H1 (cell line): ENCODE measurements around the gene ENSA. TPM values are rescaled to one million over a fixed set of nuclear protein-coding genes. Genes with fewer than 3 reads are reported as not detected.

ENCODE experiments used
- CTCF ChIA-PET: fragments of 300-600 bp; sonication (Branson Sonifier 250); formaldehyde crosslinking; loops from one replicate; lab custom pipeline; 2021; ENCODE audit not compliant: partially characterized antibody; lab: Charles Lee
- POLR2A ChIA-PET: fragments of 300-600 bp; sonication (Branson Sonifier 250); formaldehyde crosslinking; loops from one replicate; lab custom pipeline; 2021; ENCODE audit warnings: inconsistent platforms; ENCODE audit not compliant: partially characterized antibody; lab: Charles Lee
- DNase-seq, 2 experiments: peaks; one replicate each; pipeline versions ENCODE4 v3.0.0 to v3.0.0-alpha.2; 2010 to 2022; ENCODE audit warnings: low spot score in 2 of 2, low read depth in 1 of 2, mixed read lengths in 1 of 2
- FAIRE-seq: peaks from 2 replicates; lab custom pipeline; 2011; peaks lifted over from hg19 to GRCh38; lab: Jason Lieb, UNC
- H2AFZ ChIP-seq: 2 replicates; pipeline ENCODE4 v1.8.1; 2012; ENCODE audit warnings: low read length, inconsistent platforms
- H2AK5ac ChIP-seq: 2 replicates; pipeline ENCODE4 v1.6.1; 2013; ENCODE audit warnings: low read depth, low read length
- H2BK120ac ChIP-seq: replicated peaks from 2 replicates; pipeline ENCODE3; 2013; ENCODE audit warnings: low read depth, low read length, inconsistent platforms
- H2BK12ac ChIP-seq: 2 replicates; pipeline ENCODE4 v1.6.1; 2013; ENCODE audit warnings: low read depth, low read length
- H2BK15ac ChIP-seq: 2 replicates; pipeline ENCODE4 v1.6.1; 2013; ENCODE audit warnings: low read length
- H2BK20ac ChIP-seq: 2 replicates; pipeline ENCODE4 v1.6.1; 2013; ENCODE audit warnings: low read length
- H2BK5ac ChIP-seq: 2 replicates; pipeline ENCODE4 v1.6.1; 2013; ENCODE audit warnings: low read depth, low read length
- H3K14ac ChIP-seq: 2 replicates; pipeline ENCODE4 v1.6.1; 2013; ENCODE audit warnings: inconsistent platforms; ENCODE audit not compliant: insufficient read length
- H3K18ac ChIP-seq: 2 replicates; pipeline ENCODE4 v1.6.1; 2013; ENCODE audit warnings: low read length; ENCODE audit errors: extremely low read depth
- H3K23ac ChIP-seq: 2 replicates; pipeline ENCODE4 v1.6.1; 2013; ENCODE audit warnings: inconsistent platforms; ENCODE audit not compliant: insufficient read length
- H3K23me2 ChIP-seq: 2 replicates; pipeline ENCODE4 v1.6.1; 2013; ENCODE audit warnings: low read depth, low read length
- H3K27ac ChIP-seq: 2 replicates; pipeline ENCODE4 v1.6.1; 2011; ENCODE audit warnings: low read depth, low read length, inconsistent platforms
- H3K27me3 ChIP-seq, 4 experiments: replicated peaks in 1 of 4; 1 replicate in 1 of 4; 2 replicates in 3 of 4; pipeline versions ENCODE4 v1.6.1 to v1.8.1; 2011 to 2013; ENCODE audit warnings: low read length in 3 of 4, mild to moderate bottlenecking in 3 of 4, inconsistent platforms in 2 of 4, mixed read lengths in 2 of 4, moderate library complexity in 1 of 4; ENCODE audit not compliant: control insufficient read depth in 3 of 4, insufficient read depth in 3 of 4; ENCODE audit errors: extremely low read depth in 1 of 4
- H3K36me3 ChIP-seq, 4 experiments: 2 replicates each; pipeline versions ENCODE4 v1.6.1 to v1.8.1; 2011 to 2013; ENCODE audit warnings: mild to moderate bottlenecking in 4 of 4, low read length in 3 of 4, moderate library complexity in 2 of 4, control low read depth in 1 of 4, inconsistent platforms in 1 of 4; ENCODE audit not compliant: insufficient read depth in 4 of 4, control insufficient read depth in 2 of 4
- H3K4ac ChIP-seq: replicated peaks from 2 replicates; pipeline ENCODE3; 2013; ENCODE audit warnings: low read length, low read depth, mixed read lengths, inconsistent platforms; ENCODE audit not compliant: insufficient read length
- H3K4me1 ChIP-seq, 4 experiments: replicated peaks in 1 of 4; 1 replicate in 1 of 4; 2 replicates in 3 of 4; pipeline versions ENCODE4 v1.6.1 to v1.8.1; 2011 to 2013; ENCODE audit warnings: low read length in 3 of 4, inconsistent platforms in 2 of 4, mixed read lengths in 1 of 4; ENCODE audit not compliant: insufficient read depth in 4 of 4, control insufficient read depth in 3 of 4
- H3K4me2 ChIP-seq, 2 experiments: 2 replicates each; pipeline versions ENCODE4 v1.6.1 to v1.8.1; 2011 to 2013; ENCODE audit warnings: low read depth in 2 of 2, low read length in 2 of 2, control low read depth in 1 of 2, inconsistent platforms in 1 of 2, mild to moderate bottlenecking in 1 of 2; ENCODE audit not compliant: insufficient read depth in 1 of 2
- H3K4me3 ChIP-seq, 4 experiments: fragments of 200-600, 300-600 bp in 1 of 4; sonication (generic), shearing (Covaris generic), sonication (Bioruptor Twin) in 1 of 4; 2 replicates each; pipeline versions ENCODE4 v1.5.1 to v1.8.1; 2011 to 2016; ENCODE audit warnings: low read length in 4 of 4, low read depth in 3 of 4, control low read depth in 2 of 4, inconsistent platforms in 2 of 4, mild to moderate bottlenecking in 2 of 4, mixed read lengths in 1 of 4, moderate library complexity in 1 of 4; ENCODE audit not compliant: insufficient read depth in 2 of 4; ENCODE audit errors: extremely low read depth in 1 of 4
- H3K56ac ChIP-seq: replicated peaks from 2 replicates; pipeline ENCODE3; 2013; ENCODE audit warnings: low read depth, mild to moderate bottlenecking, mixed read lengths, low read length, inconsistent platforms; ENCODE audit not compliant: insufficient read length
- H3K79me1 ChIP-seq: 2 replicates; pipeline ENCODE4 v1.6.1; 2013; ENCODE audit warnings: low read depth, low read length, control low read depth
- H3K79me2 ChIP-seq, 2 experiments: 2 replicates each; pipeline versions ENCODE4 v1.6.1 to v1.8.1; 2012 to 2013; ENCODE audit warnings: low read length in 2 of 2, mild to moderate bottlenecking in 2 of 2, inconsistent platforms in 1 of 2; ENCODE audit not compliant: insufficient read depth in 2 of 2, control insufficient read depth in 1 of 2
- H3K9ac ChIP-seq, 4 experiments: replicated peaks in 1 of 4; 1 replicate in 1 of 4; 2 replicates in 3 of 4; pipeline versions ENCODE4 v1.6.1 to v1.8.1; 2011 to 2013; ENCODE audit warnings: low read depth in 3 of 4, low read length in 3 of 4, control low read depth in 2 of 4, mild to moderate bottlenecking in 2 of 4, moderate library complexity in 2 of 4, inconsistent platforms in 1 of 4; ENCODE audit errors: extremely low read depth in 1 of 4
- H3K9me3 ChIP-seq, 2 experiments: 2 replicates each; pipeline versions ENCODE4 v1.6.1 to v1.8.1; 2012 to 2013; ENCODE audit warnings: mild to moderate bottlenecking in 2 of 2, moderate library complexity in 2 of 2, control low read depth in 1 of 2, inconsistent platforms in 1 of 2, low read depth in 1 of 2, low read length in 1 of 2, mixed read lengths in 1 of 2; ENCODE audit not compliant: insufficient read depth in 2 of 2
- H4K20me1 ChIP-seq, 2 experiments: replicated peaks in 1 of 2; 2 replicates each; pipeline versions ENCODE3 to v1.8.1; 2011 to 2013; ENCODE audit warnings: inconsistent platforms in 2 of 2, low read length in 2 of 2, mild to moderate bottlenecking in 1 of 2; ENCODE audit not compliant: insufficient read depth in 2 of 2, control insufficient read depth in 1 of 2
- H4K5ac ChIP-seq: 2 replicates; pipeline ENCODE4 v1.6.1; 2013; ENCODE audit warnings: low read length, low read depth, mixed read lengths, inconsistent platforms; ENCODE audit not compliant: insufficient read length
- H4K8ac ChIP-seq: 2 replicates; pipeline ENCODE4 v1.8.0; 2013; ENCODE audit warnings: mild to moderate bottlenecking, moderate library complexity, low read length, inconsistent platforms; ENCODE audit not compliant: insufficient read depth; ENCODE audit errors: extremely low read depth
- H4K91ac ChIP-seq: replicated peaks from 2 replicates; pipeline ENCODE3; 2013; ENCODE audit warnings: low read length, mixed read lengths, inconsistent platforms; ENCODE audit not compliant: insufficient read length
- CEBPB ChIP-seq: IDR thresholded peaks from 2 replicates; pipeline ENCODE4 v1.6.1; 2012; ENCODE audit warnings: low read depth, low read length
- CHD1 ChIP-seq: IDR thresholded peaks from 2 replicates; pipeline ENCODE4 v1.6.1; 2012; ENCODE audit warnings: low read depth, low read length, improper control_type of control experiment
- CHD2 ChIP-seq: IDR thresholded peaks from 2 replicates; pipeline ENCODE4 v1.6.1; 2012; ENCODE audit warnings: low read length, improper control_type of control experiment
- CTBP2 ChIP-seq: IDR thresholded peaks from 2 replicates; pipeline ENCODE4 v1.7.0; 2011; ENCODE audit warnings: borderline replicate concordance, mild to moderate bottlenecking, moderate library complexity, mixed read lengths, low read length; ENCODE audit not compliant: insufficient read depth, insufficient read length
- EP300 ChIP-seq, 2 experiments: IDR thresholded peaks; 1 replicate in 1 of 2; 2 replicates in 1 of 2; pipeline ENCODE4 v1.6.1; 2011 to 2012; ENCODE audit warnings: low read depth in 2 of 2, low read length in 2 of 2, mild to moderate bottlenecking in 2 of 2, borderline replicate concordance in 1 of 2, inconsistent platforms in 1 of 2, moderate library complexity in 1 of 2
- RFX5 ChIP-seq: IDR thresholded peaks from 2 replicates; pipeline ENCODE4 v1.6.1; 2011; ENCODE audit warnings: low read depth, low read length, improper control_type of control experiment, borderline replicate concordance
- SRF ChIP-seq: IDR thresholded peaks from 2 replicates; pipeline ENCODE4 v1.6.1; 2011; ENCODE audit warnings: mild to moderate bottlenecking, low read depth, low read length, moderate library complexity
- SUZ12 ChIP-seq: fragments of 200-600 bp; sonication (generic); IDR thresholded peaks from 2 replicates; pipeline ENCODE4 v1.6.1; 2012; ENCODE audit warnings: mild to moderate bottlenecking, inconsistent platforms, low read length, moderate library complexity, mixed read lengths
- WGBS, 2 experiments: shearing (Covaris generic) in 1 of 2; methylation state at CpG; one replicate each; pipeline versions ENCODE4 v1.1.6 to v1.1.7; 2013 to 2015; ENCODE audit warnings: low lambda C conversion rate in 2 of 2, mixed read lengths in 2 of 2, inconsistent platforms in 1 of 2, low coverage in 1 of 2, missing lambda C conversion rate in 1 of 2; ENCODE audit not compliant: insufficient replicate concordance in 2 of 2, insufficient coverage in 1 of 2, insufficient read length in 1 of 2; ENCODE audit errors: extremely low coverage in 1 of 2, missing lambda C conversion rate in 1 of 2; 5-methylcytosine and 5-hydroxymethylcytosine counted together
- polyA plus RNA-seq, 7 experiments: library from polyadenylated mRNA; depleted of rRNA in 3 of 7; stranded (reverse) in 5 of 7; unstranded in 2 of 7; fragments of >200 nt in 5 of 7; fragments of 200-250 nt in 2 of 7; gene quantifications; 1 replicate in 5 of 7; 2 replicates in 1 of 7; 4 replicates in 1 of 7; pipeline versions ENCODE4 v1.2.1 to v1.2.3, GENCODE V29; 2011 to 2013; ENCODE audit warnings: missing spikeins in 2 of 7, mixed read lengths in 2 of 7
- total RNA-seq: library from RNA; stranded (reverse); fragmentation: NEBNext Ultra II Directional; extraction: Animal tissue kit (Norgen Biotek cat#: 25700); gene quantifications from 2 replicates; pipeline ENCODE4 v1.2.1, GENCODE V29; 2021
- TF ChIP-seq, protein P1 (sequence below), 3 experiments: IDR thresholded peaks; 1 replicate in 2 of 3; 2 replicates in 1 of 3; pipeline versions ENCODE4 v1.5.1 to v1.6.1; 2011; ENCODE audit warnings: low read length in 3 of 3, mild to moderate bottlenecking in 3 of 3, inconsistent platforms in 2 of 3, low read depth in 1 of 3, moderate library complexity in 1 of 3; ENCODE audit not compliant: insufficient read depth in 1 of 3; ENCODE audit errors: control extremely low read depth in 1 of 3

Gene ENSA
- total and polyA plus RNA-seq, 2 of the 8 experiments (the other 6 are each of a cell fraction or from before 2014, with no cell fraction given) = 48.2 to 229 TPM

DNA sequence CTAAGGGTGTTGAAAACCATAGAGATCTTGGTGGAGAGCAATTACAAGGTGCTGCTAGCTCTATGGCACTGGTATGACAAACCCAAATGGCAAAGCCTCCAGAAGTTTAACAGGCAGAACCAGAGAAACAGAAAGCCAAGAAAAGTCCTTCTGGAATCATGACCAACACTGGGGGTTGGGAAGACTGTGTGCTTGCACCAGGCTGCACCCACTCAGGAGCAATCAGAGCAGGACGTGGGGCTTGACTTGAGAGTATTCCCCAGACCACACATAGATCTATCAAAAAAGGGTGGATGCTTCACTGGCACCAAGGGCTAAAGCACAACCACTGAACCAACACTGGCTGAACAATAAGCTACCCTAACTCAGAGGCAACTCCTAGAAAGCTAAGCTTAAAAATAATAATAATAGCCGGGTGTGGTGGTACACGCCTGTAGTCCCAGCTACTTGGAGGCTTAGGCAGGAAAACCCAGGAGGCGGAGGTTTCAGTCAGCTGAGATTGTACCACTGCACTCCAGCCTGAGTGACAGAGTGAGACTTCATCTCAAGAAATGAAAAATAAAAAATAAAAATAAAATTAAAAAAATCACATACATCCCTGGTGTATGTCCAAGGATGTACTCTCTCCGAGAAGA is 20.1 kb upstream of the ENSA start:
- no peak overlapping the region for H3K4me3 ChIP-seq
- no peak overlapping the region for H3K18ac ChIP-seq
- no peak for FAIRE-seq
- no peak overlapping the region for H2BK12ac ChIP-seq
- H3K36me3 ChIP-seq = peaks cover 5 to 27% (median 17%) of the 10 kb centered on the region in 4 experiments; a peak in 5 of 8 replicates
- H3K79me1 ChIP-seq = peaks cover 3% of the 10 kb centered on the region; the same call in 1 of the 2 replicates
- H3K23me2 ChIP-seq = no peaks in the 10 kb centered on the region
- H4K5ac ChIP-seq = no peak overlapping the region
- H3K4me1 ChIP-seq = peaks cover 0 to 4% (median 2%) of the 10 kb centered on the region in 4 experiments; a peak in 3 of 7 replicates
- H2BK20ac ChIP-seq = no peak overlapping the region
- no peak overlapping the region for H3K4me2 ChIP-seq
- no peak overlapping the region for H3K27ac ChIP-seq
- no peak overlapping the region for H3K4ac ChIP-seq
- H2AFZ ChIP-seq = no peak overlapping the region
- no peaks in the 10 kb centered on the region for H3K9me3 ChIP-seq
- H3K14ac ChIP-seq = no peak overlapping the region
- H2BK15ac ChIP-seq = no peak overlapping the region
- no peaks in the 10 kb centered on the region for H3K79me2 ChIP-seq
- no peak overlapping the region for H3K23ac ChIP-seq
- H4K91ac ChIP-seq = no peak overlapping the region
- H2AK5ac ChIP-seq = no peak overlapping the region
- no peak overlapping the region for H2BK120ac ChIP-seq
- ChIA-PET CTCF (interaction anchor here (1.2 kb wide), 1 partner anchor 273 kb away, joined by 5 read pairs; no protein-coding TSS in a partner anchor), POLR2A (interaction anchor here (0.6 to 15.8 kb wide), 8 partner anchors 9 to 1264 kb away, joined by 3 to 163 read pairs (median 6); partner anchors contain the start of genes ENSA and MCL1)
- no peak overlapping the region for H3K56ac ChIP-seq
- no peak overlapping the region for H4K8ac ChIP-seq
- DNase-seq = no peak
- H3K27me3 ChIP-seq = no peaks in the 10 kb centered on the region
- 92% methylated on average over 5 of the region's 5 CpGs; no CpG with 5 or more reads in 1 of the 2 experiments for WGBS, 2 experiments
- no peak overlapping the region for H3K9ac ChIP-seq
- H2BK5ac ChIP-seq = no peak overlapping the region; the same call in 1 of the 2 replicates
- H4K20me1 ChIP-seq = no peaks in the 10 kb centered on the region
- TF ChIP-seq RFX5 (no peak), CTBP2 (no peak), SRF (no peak), SUZ12 (no peak), CHD1 (no peak), CHD2 (no peak), CEBPB (no peak), EP300 (IDR thresholded peaks at IDR 0.05; ENCODE audit: borderline replicate concordance in 1 of 2, low read depth in 2 of 2, low read length in 2 of 2) (no peak)
- TF ChIP-seq, protein P1, sequence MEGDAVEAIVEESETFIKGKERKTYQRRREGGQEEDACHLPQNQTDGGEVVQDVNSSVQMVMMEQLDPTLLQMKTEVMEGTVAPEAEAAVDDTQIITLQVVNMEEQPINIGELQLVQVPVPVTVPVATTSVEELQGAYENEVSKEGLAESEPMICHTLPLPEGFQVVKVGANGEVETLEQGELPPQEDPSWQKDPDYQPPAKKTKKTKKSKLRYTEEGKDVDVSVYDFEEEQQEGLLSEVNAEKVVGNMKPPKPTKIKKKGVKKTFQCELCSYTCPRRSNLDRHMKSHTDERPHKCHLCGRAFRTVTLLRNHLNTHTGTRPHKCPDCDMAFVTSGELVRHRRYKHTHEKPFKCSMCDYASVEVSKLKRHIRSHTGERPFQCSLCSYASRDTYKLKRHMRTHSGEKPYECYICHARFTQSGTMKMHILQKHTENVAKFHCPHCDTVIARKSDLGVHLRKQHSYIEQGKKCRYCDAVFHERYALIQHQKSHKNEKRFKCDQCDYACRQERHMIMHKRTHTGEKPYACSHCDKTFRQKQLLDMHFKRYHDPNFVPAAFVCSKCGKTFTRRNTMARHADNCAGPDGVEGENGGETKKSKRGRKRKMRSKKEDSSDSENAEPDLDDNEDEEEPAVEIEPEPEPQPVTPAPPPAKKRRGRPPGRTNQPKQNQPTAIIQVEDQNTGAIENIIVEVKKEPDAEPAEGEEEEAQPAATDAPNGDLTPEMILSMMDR (IDR thresholded peaks at IDR 0.05; ENCODE audit: control extremely low read depth in 1 of 3, insufficient read depth in 1 of 3, low read depth in 1 of 3, low read length in 3 of 3) = no peak
